GM21447 (cell line): ENCODE data around the gene RTN4RL2.

Experiments
- ATAC-seq: cut with Tn5 transposase; IDR thresholded peaks from one replicate; pipeline ENCODE4 v1.9.1; 2021; ENCODE audit not compliant: unreplicated experiment

RTN4RL2 gene

GRCh38 chr11:57523419-57523818 lies 63.1 kb downstream of the RTN4RL2 start:
- ATAC-seq = no peak
